OCI-LY7 (cell line): ENCODE results near the gene MEAF6. TPM values are rescaled to one million over a fixed set of nuclear protein-coding genes. Genes with fewer than 3 reads are reported as not detected.
"Not testable (repeated sequence)": the region's sequence is repeated elsewhere in the genome, so short reads cannot be mapped to it uniquely, and the experiment has no call there.

Experiments used
- BruUV-seq: library from RNA; stranded (reverse); fragments of 400-500 nt; replicated peaks from 2 replicates; lab custom pipeline; 2021; lab: Mats Ljungman, UMichigan
- CTCF ChIA-PET: fragments of 300-600 bp; sonication (Branson Sonifier 250); formaldehyde crosslinking; loops from one replicate; lab custom pipeline; 2022; ENCODE audit warnings: antibody characterized with exemption; ENCODE audit not compliant: unreplicated experiment; lab: Charles Lee
- POLR2A ChIA-PET: fragments of 300-600 bp; sonication (Branson Sonifier 250); formaldehyde crosslinking; loops from one replicate; lab custom pipeline; 2022; ENCODE audit warnings: antibody characterized with exemption; lab: Charles Lee
- DNase-seq: peaks from one replicate; pipeline ENCODE4 v3.0.0-alpha.2; 2015; ENCODE audit warnings: low spot score
- H2AFZ ChIP-seq: fragments of 200-600 bp; sonication (generic), shearing (Covaris generic); 2 replicates; pipeline ENCODE4 v1.6.1; 2014; ENCODE audit warnings: mild to moderate bottlenecking, antibody characterized with exemption, low read length, moderate library complexity
- H3K27ac ChIP-seq: fragments of 200-600 bp; sonication (generic); 2 replicates; pipeline ENCODE4 v1.5.1; 2014; ENCODE audit warnings: mixed run types, low read depth, mild to moderate bottlenecking, moderate library complexity, low read length, inconsistent platforms; ENCODE audit not compliant: poor library complexity, severe bottlenecking
- H3K36me3 ChIP-seq: fragments of 200-600 bp; sonication (generic); 2 replicates; pipeline ENCODE4 v1.6.1; 2014; ENCODE audit warnings: mild to moderate bottlenecking, antibody characterized with exemption, low read length, moderate library complexity, mixed read lengths; ENCODE audit not compliant: insufficient read depth
- H3K4me1 ChIP-seq: fragments of 200-600 bp; sonication (generic); 2 replicates; pipeline ENCODE4 v1.5.1; 2014; ENCODE audit warnings: mild to moderate bottlenecking, low read length; ENCODE audit not compliant: insufficient read depth, poor library complexity, severe bottlenecking
- H3K4me2 ChIP-seq: fragments of 200-600 bp; sonication (generic); 2 replicates; pipeline ENCODE4 v1.6.1; 2014; ENCODE audit warnings: mild to moderate bottlenecking, low read length
- H3K4me3 ChIP-seq: fragments of 200-600 bp; sonication (generic); 2 replicates; pipeline ENCODE4 v1.5.1; 2014; ENCODE audit warnings: mild to moderate bottlenecking, low read depth, low read length; ENCODE audit not compliant: poor library complexity, severe bottlenecking
- H3K79me2 ChIP-seq: fragments of 200-600 bp; sonication (generic); 2 replicates; pipeline ENCODE4 v1.6.1; 2016; ENCODE audit warnings: low read depth, mild to moderate bottlenecking, low read length, moderate library complexity, mixed read lengths; ENCODE audit not compliant: insufficient read depth
- H3K9me2 ChIP-seq: fragments of 200-600 bp; sonication (generic); 2 replicates; pipeline ENCODE4 v1.6.1; 2016; ENCODE audit warnings: mild to moderate bottlenecking, low read length, mixed read lengths; ENCODE audit not compliant: insufficient read depth
- H3K9me3 ChIP-seq: fragments of 200-600 bp; sonication (generic); 2 replicates; pipeline ENCODE4 v1.6.1; 2014; ENCODE audit warnings: mild to moderate bottlenecking, mixed run types, low read length, mixed read lengths
- H4K20me1 ChIP-seq: fragments of 200-600 bp; sonication (generic); 2 replicates; pipeline ENCODE4 v1.6.1; 2014; ENCODE audit warnings: mild to moderate bottlenecking, antibody characterized with exemption, low read length, moderate library complexity, mixed read lengths; ENCODE audit not compliant: insufficient read depth
- EZH2phosphoT487 ChIP-seq: fragments of 200-600 bp; sonication (generic); IDR thresholded peaks from 2 replicates; pipeline ENCODE4 v1.6.1; 2018; ENCODE audit warnings: low read depth, borderline replicate concordance, mild to moderate bottlenecking, mixed run types, antibody characterized with exemption, low read length, moderate library complexity, mixed read lengths
- intact Hi-C: fragments of 100-400 bp; cut with micrococcal nuclease; formaldehyde crosslinking; loops from one replicate; pipeline ENCODE4 v1.10.0; 2022; ENCODE audit not compliant: unreplicated experiment
- total RNA-seq, 2 experiments: library from RNA; depleted of rRNA in 1 of 2; stranded (reverse); fragments of >200 nt in 1 of 2; shearing (Covaris generic) in 1 of 2; gene quantifications; 2 replicates each; pipeline ENCODE4 v1.2.3, GENCODE V29; 2014 to 2022
- TF ChIP-seq, protein P1 (sequence below): fragments of 200-600 bp; sonication (generic); conservative IDR thresholded peaks from 2 replicates; pipeline ENCODE4 v1.5.1; 2014; ENCODE audit warnings: mild to moderate bottlenecking, antibody characterized with exemption, low read length, moderate library complexity, mixed read lengths

MEAF6 gene
- total RNA-seq, 2 experiments from 2014 or later: 69.8 to 74.3 TPM

- ChIA-PET CTCF (no interaction called here), POLR2A (no interaction called here)
- Histone ChIP-seq H3K9me3 (no peaks in the 10 kb centered on the region), H3K4me3 (no peak overlapping the region), H3K79me2 (peaks cover 13% of the 10 kb centered on the region; the same call in 1 of the 2 replicates), H2AFZ (no peak overlapping the region), H3K4me1 (peaks cover 20% of the 10 kb centered on the region), H3K27ac (no peak overlapping the region), H3K36me3 (peaks cover 76% of the 10 kb centered on the region), H3K4me2 (no peak overlapping the region), H3K9me2 (no peaks in the 10 kb centered on the region), H4K20me1 (peaks cover 10% of the 10 kb centered on the region; the same call in 1 of the 2 replicates)
- DNase-seq: peak; percentile 32
- BruUV-seq: no TSS peak
- TF ChIP-seq, protein P1, sequence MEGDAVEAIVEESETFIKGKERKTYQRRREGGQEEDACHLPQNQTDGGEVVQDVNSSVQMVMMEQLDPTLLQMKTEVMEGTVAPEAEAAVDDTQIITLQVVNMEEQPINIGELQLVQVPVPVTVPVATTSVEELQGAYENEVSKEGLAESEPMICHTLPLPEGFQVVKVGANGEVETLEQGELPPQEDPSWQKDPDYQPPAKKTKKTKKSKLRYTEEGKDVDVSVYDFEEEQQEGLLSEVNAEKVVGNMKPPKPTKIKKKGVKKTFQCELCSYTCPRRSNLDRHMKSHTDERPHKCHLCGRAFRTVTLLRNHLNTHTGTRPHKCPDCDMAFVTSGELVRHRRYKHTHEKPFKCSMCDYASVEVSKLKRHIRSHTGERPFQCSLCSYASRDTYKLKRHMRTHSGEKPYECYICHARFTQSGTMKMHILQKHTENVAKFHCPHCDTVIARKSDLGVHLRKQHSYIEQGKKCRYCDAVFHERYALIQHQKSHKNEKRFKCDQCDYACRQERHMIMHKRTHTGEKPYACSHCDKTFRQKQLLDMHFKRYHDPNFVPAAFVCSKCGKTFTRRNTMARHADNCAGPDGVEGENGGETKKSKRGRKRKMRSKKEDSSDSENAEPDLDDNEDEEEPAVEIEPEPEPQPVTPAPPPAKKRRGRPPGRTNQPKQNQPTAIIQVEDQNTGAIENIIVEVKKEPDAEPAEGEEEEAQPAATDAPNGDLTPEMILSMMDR: peak; percentile 68
- TF ChIP-seq EZH2phosphoT487: no peak
- intact Hi-C loops: no loop called here
Observed at GRCh38 chr1:37509181-37509580, 5.4 kb downstream of the MEAF6 start.

- no TSS peak for BruUV-seq
- no peak overlapping the region for H3K27ac ChIP-seq
- no peak overlapping the region for H3K4me3 ChIP-seq
- POLR2A ChIA-PET: interaction anchor here (0.7 kb wide), 1 partner anchor 89 kb away, joined by 3 read pairs; no protein-coding TSS in a partner anchor
- no peak overlapping the region for H2AFZ ChIP-seq
- H3K9me2 ChIP-seq: no peaks in the 10 kb centered on the region
- no peaks in the 10 kb centered on the region for H3K9me3 ChIP-seq
- DNase-seq: no peak
- H3K4me2 ChIP-seq: no peak overlapping the region
- no peaks in the 10 kb centered on the region for H4K20me1 ChIP-seq
- intact Hi-C loops: no loop called here
- peaks cover 12% of the 10 kb centered on the region for H3K4me1 ChIP-seq
- TF ChIP-seq, protein P1: no peak
- TF ChIP-seq EZH2phosphoT487: no peak
- H3K79me2 ChIP-seq: no peaks in the 10 kb centered on the region
- CTCF ChIA-PET: no interaction called here
- H3K36me3 ChIP-seq: peaks cover 80% of the 10 kb centered on the region
Observed at GRCh38 chr1:37506740-37507139, 7.8 kb downstream of the MEAF6 start.

- H3K79me2 ChIP-seq, BruUV-seq, H3K4me2 ChIP-seq, H3K4me3 ChIP-seq, H3K9me2 ChIP-seq, H3K9me3 ChIP-seq, H2AFZ ChIP-seq, intact Hi-C loops, DNase-seq, H3K4me1 ChIP-seq, CTCF ChIA-PET, H4K20me1 ChIP-seq, H3K27ac ChIP-seq: not testable (repeated sequence)
- POLR2A ChIA-PET: interaction anchor here (0.7 to 1.1 kb wide), 2 partner anchors 10 to 1864 kb away, joined by 3 read pairs; no protein-coding TSS in a partner anchor
- H3K36me3 ChIP-seq: peaks cover 89% of the 10 kb centered on the region
Observed at GRCh38 chr1:37502791-37503190, 11.8 kb downstream of the MEAF6 start.
